WTC11 (cell line): ENCODE results near the gene NTN3.

Source experiments
- NR2C2 ChIP-seq: sonication (generic); formaldehyde crosslinking; IDR thresholded peaks from 2 replicates; pipeline ENCODE4 v1.8.0; 2022; ENCODE audit warnings: mild to moderate bottlenecking, missing genetic modification reagents
- TF ChIP-seq, protein P1 (sequence below): sonication (generic); formaldehyde crosslinking; IDR thresholded peaks from 2 replicates; pipeline ENCODE4 v1.8.1; 2023; ENCODE audit warnings: mild to moderate bottlenecking, missing genetic modification reagents, moderate library complexity
- TF ChIP-seq, protein P2 (sequence below): fragments of 250-450 bp; sonication (Bioruptor Pico); IDR thresholded peaks from 2 replicates; pipeline ENCODE4 v1.9.0; 2021; ENCODE audit warnings: mild to moderate bottlenecking, borderline replicate concordance

DNA sequence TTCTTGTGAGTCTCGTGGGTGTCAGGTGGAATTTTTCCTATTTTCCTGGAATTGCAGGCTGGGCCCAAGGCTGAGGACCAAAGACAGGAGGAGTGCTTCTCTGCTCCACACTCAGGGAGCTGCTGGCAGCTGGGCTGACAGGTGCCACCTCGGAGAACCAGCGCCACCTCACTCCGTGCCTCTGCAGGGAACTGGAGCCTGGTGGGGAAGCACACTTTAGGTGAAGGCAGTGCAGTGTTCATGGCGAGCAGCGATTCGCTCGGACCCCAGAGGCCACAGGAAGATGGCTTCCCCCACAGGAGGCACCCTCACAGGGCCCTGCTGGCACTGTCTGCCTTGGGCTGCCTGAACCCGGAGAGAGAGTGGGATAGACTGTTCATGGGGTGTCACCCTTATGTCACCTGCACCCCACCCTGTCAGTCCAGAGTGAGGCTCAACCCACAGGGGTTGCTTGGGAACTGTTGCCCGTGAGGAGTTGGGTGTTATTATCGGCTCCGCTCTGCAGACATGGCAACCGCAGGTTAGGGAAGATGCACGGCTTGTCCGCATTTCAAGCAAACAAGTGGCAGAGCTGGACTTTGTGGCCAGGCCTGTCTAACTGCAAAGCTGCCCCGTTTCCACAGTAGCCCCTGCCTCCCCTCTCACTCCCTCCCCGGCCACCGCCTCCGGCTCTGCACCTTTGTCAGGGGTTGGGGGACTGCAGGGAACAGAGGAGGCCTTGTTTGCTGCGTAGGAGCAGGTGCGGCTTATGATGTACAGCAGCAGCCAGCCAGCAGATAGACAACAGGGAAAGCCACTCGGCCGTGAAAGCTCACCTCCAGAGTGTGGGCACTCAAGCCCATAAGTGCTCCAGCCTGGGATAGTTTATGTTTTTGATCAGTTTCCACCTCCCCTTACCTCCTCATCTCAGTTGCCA is 19.4 kb downstream of the NTN3 start:
- TF ChIP-seq, protein P1, sequence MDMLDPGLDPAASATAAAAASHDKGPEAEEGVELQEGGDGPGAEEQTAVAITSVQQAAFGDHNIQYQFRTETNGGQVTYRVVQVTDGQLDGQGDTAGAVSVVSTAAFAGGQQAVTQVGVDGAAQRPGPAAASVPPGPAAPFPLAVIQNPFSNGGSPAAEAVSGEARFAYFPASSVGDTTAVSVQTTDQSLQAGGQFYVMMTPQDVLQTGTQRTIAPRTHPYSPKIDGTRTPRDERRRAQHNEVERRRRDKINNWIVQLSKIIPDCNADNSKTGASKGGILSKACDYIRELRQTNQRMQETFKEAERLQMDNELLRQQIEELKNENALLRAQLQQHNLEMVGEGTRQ (CRISPR knock-in tag), result no peak
- no peak for TF ChIP-seq NR2C2 (CRISPR knock-in tag)
- TF ChIP-seq, protein P2, sequence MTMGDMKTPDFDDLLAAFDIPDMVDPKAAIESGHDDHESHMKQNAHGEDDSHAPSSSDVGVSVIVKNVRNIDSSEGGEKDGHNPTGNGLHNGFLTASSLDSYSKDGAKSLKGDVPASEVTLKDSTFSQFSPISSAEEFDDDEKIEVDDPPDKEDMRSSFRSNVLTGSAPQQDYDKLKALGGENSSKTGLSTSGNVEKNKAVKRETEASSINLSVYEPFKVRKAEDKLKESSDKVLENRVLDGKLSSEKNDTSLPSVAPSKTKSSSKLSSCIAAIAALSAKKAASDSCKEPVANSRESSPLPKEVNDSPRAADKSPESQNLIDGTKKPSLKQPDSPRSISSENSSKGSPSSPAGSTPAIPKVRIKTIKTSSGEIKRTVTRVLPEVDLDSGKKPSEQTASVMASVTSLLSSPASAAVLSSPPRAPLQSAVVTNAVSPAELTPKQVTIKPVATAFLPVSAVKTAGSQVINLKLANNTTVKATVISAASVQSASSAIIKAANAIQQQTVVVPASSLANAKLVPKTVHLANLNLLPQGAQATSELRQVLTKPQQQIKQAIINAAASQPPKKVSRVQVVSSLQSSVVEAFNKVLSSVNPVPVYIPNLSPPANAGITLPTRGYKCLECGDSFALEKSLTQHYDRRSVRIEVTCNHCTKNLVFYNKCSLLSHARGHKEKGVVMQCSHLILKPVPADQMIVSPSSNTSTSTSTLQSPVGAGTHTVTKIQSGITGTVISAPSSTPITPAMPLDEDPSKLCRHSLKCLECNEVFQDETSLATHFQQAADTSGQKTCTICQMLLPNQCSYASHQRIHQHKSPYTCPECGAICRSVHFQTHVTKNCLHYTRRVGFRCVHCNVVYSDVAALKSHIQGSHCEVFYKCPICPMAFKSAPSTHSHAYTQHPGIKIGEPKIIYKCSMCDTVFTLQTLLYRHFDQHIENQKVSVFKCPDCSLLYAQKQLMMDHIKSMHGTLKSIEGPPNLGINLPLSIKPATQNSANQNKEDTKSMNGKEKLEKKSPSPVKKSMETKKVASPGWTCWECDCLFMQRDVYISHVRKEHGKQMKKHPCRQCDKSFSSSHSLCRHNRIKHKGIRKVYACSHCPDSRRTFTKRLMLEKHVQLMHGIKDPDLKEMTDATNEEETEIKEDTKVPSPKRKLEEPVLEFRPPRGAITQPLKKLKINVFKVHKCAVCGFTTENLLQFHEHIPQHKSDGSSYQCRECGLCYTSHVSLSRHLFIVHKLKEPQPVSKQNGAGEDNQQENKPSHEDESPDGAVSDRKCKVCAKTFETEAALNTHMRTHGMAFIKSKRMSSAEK (CRISPR knock-in tag), result no peak
